Neuron (in vitro differentiated cells): Measurements from ENCODE around the gene EPB41.
"Not testable (repeated sequence)": the region's sequence is repeated elsewhere in the genome, so short reads cannot be mapped to it uniquely, and the experiment has no call there.

Experiments
- H2AFZ ChIP-seq: one replicate; pipeline ENCODE4 v1.6.1; 2013; ENCODE audit warnings: low read depth, mild to moderate bottlenecking, inconsistent platforms, low read length, moderate library complexity
- H3K27me3 ChIP-seq: one replicate; pipeline ENCODE4 v1.6.1; 2013; ENCODE audit warnings: low read length; ENCODE audit not compliant: insufficient read depth
- H3K36me3 ChIP-seq: one replicate; pipeline ENCODE4 v1.6.1; 2013; ENCODE audit warnings: low read length; ENCODE audit not compliant: insufficient read depth
- H3K4me1 ChIP-seq: one replicate; pipeline ENCODE4 v1.6.1; 2013; ENCODE audit warnings: low read length; ENCODE audit not compliant: insufficient read depth
- H3K4me3 ChIP-seq: 2 replicates; pipeline ENCODE4 v1.5.1; 2013; ENCODE audit warnings: mild to moderate bottlenecking, low read length, moderate library complexity
- H3K9me3 ChIP-seq: one replicate; pipeline ENCODE4 v1.6.1; 2013; ENCODE audit warnings: low read length

EPB41 gene

DNA sequence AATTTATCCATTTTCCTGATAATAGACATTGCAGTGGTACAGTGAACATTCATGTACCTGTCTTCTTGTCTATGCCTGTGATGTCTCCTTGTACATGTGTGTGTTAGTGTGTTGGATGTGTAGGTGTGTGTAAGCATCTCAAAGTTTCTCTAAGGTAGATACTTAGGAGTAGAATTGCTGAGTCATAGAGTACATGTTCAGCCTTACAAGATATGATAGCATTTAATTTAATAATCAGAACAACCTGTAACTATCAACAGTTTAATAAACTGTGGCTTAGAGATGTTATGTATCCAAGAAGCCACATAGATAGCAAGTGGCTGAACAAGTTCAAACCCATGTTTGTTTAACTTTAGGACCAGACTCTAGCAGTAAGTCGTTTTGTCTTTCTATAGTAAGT lies 35.6 kb downstream of the EPB41 start:
- no peaks in the 10 kb centered on the region for H3K27me3 ChIP-seq
- no peak overlapping the region for H3K4me3 ChIP-seq
- H3K9me3 ChIP-seq, result no peaks in the 10 kb centered on the region
- no peaks in the 10 kb centered on the region for H3K4me1 ChIP-seq
- H2AFZ ChIP-seq, result no peak overlapping the region
- H3K36me3 ChIP-seq, result no peaks in the 10 kb centered on the region

GRCh38 chr1:28950449-28950848 lies 36.1 kb downstream of the EPB41 start:
- Histone ChIP-seq H3K36me3 (no peaks in the 10 kb centered on the region), H3K4me1 (no peaks in the 10 kb centered on the region), H3K9me3 (no peaks in the 10 kb centered on the region), H3K27me3 (no peaks in the 10 kb centered on the region), H3K4me3 (no peak overlapping the region), H2AFZ (no peak overlapping the region)

DNA sequence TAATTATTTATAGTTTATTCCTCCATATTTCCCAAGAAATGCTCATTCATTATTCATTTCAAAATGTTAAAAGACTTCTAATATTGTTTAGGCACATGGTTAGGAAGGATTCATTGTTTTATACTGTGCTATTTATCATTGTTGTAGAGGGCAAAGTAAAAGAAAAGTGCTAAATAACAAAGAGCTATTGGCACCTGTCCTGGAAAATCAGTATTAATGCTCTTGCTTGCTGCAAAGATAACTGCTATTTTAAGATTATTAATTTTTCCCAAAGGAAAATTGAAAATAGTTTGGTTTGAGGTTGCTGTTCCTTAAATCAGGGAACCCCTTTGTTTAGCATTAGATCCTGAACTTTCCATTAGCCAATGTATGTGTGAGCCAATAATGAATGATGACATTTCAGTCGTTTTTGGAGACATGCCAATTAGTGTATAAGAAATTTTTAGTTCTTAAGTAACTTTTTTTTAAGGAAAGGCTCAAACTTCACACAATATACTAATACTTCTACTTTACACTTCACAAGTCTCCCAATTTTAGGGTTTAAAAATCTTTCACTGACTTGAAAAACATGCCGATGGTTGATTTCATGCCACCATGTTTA lies 39.9 kb downstream of the EPB41 start:
- no peaks in the 10 kb centered on the region for H3K4me1 ChIP-seq
- H3K4me3 ChIP-seq, result no peak overlapping the region

GRCh38 chr1:28956038-28956464 lies 41.7 kb downstream of the EPB41 start:
- Histone ChIP-seq H3K27me3 (no peaks in the 10 kb centered on the region), H3K4me1 (no peaks in the 10 kb centered on the region), H2AFZ (no peak overlapping the region), H3K9me3 (no peaks in the 10 kb centered on the region), H3K36me3 (no peaks in the 10 kb centered on the region), H3K4me3 (no peak overlapping the region)

More for the DNA sequence above, 39.9 kb downstream of the EPB41 start:
- Histone ChIP-seq H3K27me3 (no peaks in the 10 kb centered on the region), H3K36me3 (no peaks in the 10 kb centered on the region), H2AFZ (no peak overlapping the region), H3K9me3 (no peaks in the 10 kb centered on the region)

DNA sequence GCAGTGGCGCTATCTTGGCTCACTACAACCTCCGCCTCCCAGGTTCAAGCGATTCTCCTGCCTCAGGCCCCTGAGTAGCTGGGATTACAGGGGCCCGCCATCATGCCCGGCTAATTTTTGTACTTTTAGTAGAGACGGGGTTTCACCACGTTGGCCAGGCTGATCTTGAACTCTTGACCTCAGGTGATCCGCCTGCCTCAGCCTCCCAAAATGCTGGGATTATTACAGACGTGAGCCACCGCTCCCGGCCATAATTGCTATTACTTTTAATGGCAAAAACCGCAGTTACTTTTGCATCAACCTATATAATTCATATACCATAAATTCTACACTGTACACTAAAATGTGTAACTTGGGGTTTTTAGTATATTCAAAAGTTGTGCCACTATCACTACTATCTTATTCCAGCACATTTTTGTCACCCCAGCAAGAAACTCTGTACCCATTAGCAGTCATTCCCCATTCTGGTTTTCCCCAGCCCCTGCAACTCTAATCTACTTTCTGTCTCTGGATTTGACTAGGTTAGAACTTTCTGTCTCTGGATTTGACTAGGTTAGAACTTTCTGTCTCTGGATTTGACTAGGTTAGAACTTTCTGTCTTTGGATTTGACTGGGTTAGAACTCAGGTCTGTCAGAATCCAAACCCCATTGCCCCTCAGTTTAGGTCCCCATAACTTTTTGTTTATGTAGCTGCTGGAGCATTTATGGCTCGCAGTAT lies 47.9 kb downstream of the EPB41 start:
- not testable (repeated sequence) for H3K36me3 ChIP-seq, H2AFZ ChIP-seq, H3K9me3 ChIP-seq

GRCh38 chr1:28965271-28965870 lies 51.0 kb downstream of the EPB41 start:
- H2AFZ ChIP-seq, result no peak overlapping the region

More for the DNA sequence above, 47.9 kb downstream of the EPB41 start:
- not testable (repeated sequence) for H3K4me3 ChIP-seq, H3K27me3 ChIP-seq, H3K4me1 ChIP-seq

GRCh38 chr1:28966617-28967016 lies 52.2 kb downstream of the EPB41 start:
- Histone ChIP-seq H3K4me3 (no peak overlapping the region), H3K36me3 (no peaks in the 10 kb centered on the region), H3K4me1 (peaks cover 5% of the 10 kb centered on the region), H3K9me3 (peaks cover 2% of the 10 kb centered on the region), H2AFZ (no peak overlapping the region), H3K27me3 (no peaks in the 10 kb centered on the region)

More at GRCh38 chr1:28965271-28965870, 51.0 kb downstream of the EPB41 start:
- Histone ChIP-seq H3K36me3 (no peaks in the 10 kb centered on the region), H3K27me3 (no peaks in the 10 kb centered on the region), H3K9me3 (peaks cover 2% of the 10 kb centered on the region), H3K4me3 (no peak overlapping the region), H3K4me1 (peaks cover 5% of the 10 kb centered on the region)

DNA sequence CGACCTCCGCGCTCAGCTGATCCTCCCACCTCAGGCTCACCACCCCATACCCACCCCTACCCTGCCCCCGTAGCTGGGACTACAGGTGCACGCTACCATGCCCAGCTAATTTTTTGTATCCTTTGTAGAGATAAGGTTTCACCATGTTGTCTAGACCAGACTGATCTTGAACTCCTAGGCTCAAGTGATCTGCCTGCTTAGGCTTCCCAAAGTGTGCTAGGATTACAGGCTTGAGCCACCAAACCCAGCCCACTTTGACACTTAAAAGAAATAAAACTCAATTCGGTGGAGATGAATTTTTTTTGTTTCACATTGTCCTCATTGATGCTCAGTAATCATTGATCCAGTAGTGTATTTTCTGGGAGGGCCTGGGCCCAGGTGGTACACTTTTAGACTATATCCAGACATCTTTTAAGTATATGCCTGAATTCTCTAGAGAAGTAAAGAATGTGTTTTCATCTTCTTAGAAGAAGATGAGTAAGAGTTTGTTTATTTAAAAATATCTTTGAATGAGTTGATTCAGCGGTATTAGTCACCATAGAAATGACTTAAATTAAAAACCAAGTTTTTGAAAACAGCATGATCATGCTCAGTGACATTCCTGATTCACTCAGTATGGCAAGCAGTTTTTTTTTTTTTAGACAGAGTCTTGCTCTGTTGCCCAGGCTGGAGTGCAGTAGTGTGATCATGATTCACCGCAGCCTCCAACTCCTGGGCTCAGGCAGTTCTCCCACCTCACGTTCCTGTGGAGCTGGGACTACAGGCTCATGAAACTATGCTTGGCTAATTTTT lies 57.8 kb downstream of the EPB41 start:
- Histone ChIP-seq H3K27me3 (no peaks in the 10 kb centered on the region), H3K4me3 (no peak overlapping the region), H2AFZ (no peak overlapping the region), H3K9me3 (no peaks in the 10 kb centered on the region), H3K4me1 (no peaks in the 10 kb centered on the region), H3K36me3 (no peaks in the 10 kb centered on the region)

DNA sequence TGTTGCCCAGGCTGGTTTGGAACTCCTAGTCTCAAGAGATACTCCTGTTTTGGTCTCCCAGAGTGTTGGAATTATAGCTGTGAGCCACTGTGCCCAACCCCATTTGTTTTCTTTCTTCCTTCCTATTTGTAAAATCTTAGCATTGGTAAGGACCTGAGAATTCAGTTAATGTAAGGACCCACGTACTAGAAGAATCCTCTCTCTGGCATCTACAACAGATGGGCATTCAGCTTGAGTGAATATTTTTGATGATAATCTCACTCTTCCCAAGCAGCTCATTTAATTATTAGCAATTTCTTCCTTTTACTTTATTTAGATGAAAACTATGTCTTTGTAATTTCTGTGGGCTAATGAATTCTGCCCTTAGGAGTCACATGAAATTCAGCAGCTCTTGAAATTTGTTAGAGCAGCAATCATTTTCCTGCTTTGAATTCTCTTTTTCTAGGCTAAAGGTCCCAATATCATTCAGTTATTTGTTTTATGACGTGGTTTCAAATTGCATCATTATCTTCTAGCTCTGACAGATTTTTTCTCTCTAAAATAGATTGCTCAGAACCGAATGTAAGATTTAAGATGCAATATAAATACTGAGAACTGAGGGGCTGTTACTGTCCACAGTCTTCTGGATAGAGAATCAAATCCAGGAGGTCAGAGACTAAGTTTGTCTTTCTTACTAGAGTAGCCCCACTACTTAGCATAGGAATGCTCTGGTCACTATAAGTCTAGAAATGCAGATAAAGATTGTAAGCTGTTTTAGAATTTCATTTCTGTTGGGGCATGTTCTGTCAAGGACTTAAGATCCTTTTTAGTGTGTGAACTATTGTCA lies 59.4 kb downstream of the EPB41 start:
- Histone ChIP-seq H3K9me3 (no peaks in the 10 kb centered on the region), H3K27me3 (no peaks in the 10 kb centered on the region), H3K36me3 (no peaks in the 10 kb centered on the region), H3K4me3 (no peak overlapping the region), H2AFZ (no peak overlapping the region), H3K4me1 (no peaks in the 10 kb centered on the region)

- Histone ChIP-seq H2AFZ (no peak overlapping the region), H3K4me1 (no peaks in the 10 kb centered on the region), H3K27me3 (no peaks in the 10 kb centered on the region), H3K4me3 (no peak overlapping the region), H3K36me3 (no peaks in the 10 kb centered on the region), H3K9me3 (no peaks in the 10 kb centered on the region)
These were observed 60.1 kb downstream of the EPB41 start for GRCh38 chr1:28974432-28974831.

- no peaks in the 10 kb centered on the region for H3K9me3 ChIP-seq
- H3K27me3 ChIP-seq, result no peaks in the 10 kb centered on the region
- H2AFZ ChIP-seq, result no peak overlapping the region
- no peaks in the 10 kb centered on the region for H3K36me3 ChIP-seq
- no peaks in the 10 kb centered on the region for H3K4me1 ChIP-seq
- H3K4me3 ChIP-seq, result no peak overlapping the region
These were observed 61.9 kb downstream of the EPB41 start for GRCh38 chr1:28976248-28976647.

DNA sequence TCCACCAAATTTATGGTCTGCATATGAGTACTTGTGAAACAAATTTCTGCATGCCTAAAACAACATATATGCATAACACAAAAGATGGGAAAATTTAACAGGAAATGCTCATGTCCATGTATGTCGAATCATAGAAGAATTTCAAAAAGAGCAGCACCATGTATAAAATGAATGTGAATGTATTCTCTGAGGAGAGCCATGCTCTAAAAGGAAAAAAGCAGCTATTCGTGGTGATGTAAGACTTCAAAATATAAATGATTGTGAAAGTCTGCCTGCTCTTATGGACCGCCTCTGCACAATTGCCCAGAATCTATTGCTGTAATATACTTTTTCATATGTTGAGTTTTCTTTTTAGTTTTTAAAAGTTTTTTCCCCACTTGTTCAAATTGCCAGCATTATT lies 66.8 kb downstream of the EPB41 start:
- no peak overlapping the region for H3K4me3 ChIP-seq
- peaks cover 7% of the 10 kb centered on the region for H3K4me1 ChIP-seq
- H2AFZ ChIP-seq, result no peak overlapping the region
- peaks cover 6% of the 10 kb centered on the region for H3K9me3 ChIP-seq
- no peaks in the 10 kb centered on the region for H3K27me3 ChIP-seq
- H3K36me3 ChIP-seq, result no peaks in the 10 kb centered on the region
